GM12874 (cell line): ENCODE data around the gene SPEF2.
A peak's percentile ranks its signal among the peaks of the same experiment; 100 is the strongest.

Experiments
- CTCF ChIP-seq: IDR thresholded peaks from 2 replicates; pipeline ENCODE4 v1.5.1; 2011; ENCODE audit warnings: low read depth, mild to moderate bottlenecking, control low read depth, low read length, moderate library complexity; ENCODE audit not compliant: insufficient read depth

Gene SPEF2

GRCh38 chr5:35847491-35847890, 229.8 kb downstream of the SPEF2 start:
- no peak for TF ChIP-seq CTCF

- TF ChIP-seq CTCF, result no peak
Measured at GRCh38 chr5:35847961-35848360, 230.3 kb downstream of the SPEF2 start.

GRCh38 chr5:35849860-35850259, 232.2 kb downstream of the SPEF2 start:
- TF ChIP-seq CTCF, result no peak

GRCh38 chr5:35850967-35851680, 233.5 kb downstream of the SPEF2 start:
- no peak for TF ChIP-seq CTCF

GRCh38 chr5:35852084-35852734, 234.5 kb downstream of the SPEF2 start:
- 0 out of 2 replicates have a peak, but pooled peaks have one; percentile 10 for TF ChIP-seq CTCF

GRCh38 chr5:35852773-35853172, 235.1 kb downstream of the SPEF2 start:
- TF ChIP-seq CTCF, result no peak

GRCh38 chr5:35853631-35854030, 236.0 kb downstream of the SPEF2 start:
- TF ChIP-seq CTCF, result no peak
